ENCODE data around the gene PCDH8.

The PCDH8 gene

DNA sequence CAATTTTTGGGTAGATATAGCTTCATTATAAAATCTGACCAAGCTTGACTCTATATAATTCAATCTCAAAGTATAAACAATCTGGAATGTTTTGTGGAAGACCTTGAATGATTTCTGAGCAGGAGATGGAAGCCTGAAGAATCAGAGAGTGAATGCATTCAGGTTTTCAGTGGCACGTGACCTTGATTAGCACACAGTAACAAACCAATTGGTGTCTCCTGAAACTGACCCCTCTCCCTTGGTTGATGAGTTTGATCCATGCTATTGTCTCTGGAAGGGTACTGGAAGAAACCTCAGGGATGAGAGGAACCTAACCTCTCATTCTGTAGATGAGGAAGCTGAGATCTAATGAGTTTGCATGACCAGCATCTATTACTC, 39.6 kb downstream of the PCDH8 start:
- Mint-ChIP-seq H3K9me3 (no peaks in the 10 kb centered on the region), H3K4me1 (peaks cover 5% of the 10 kb centered on the region), H3K4me3 (no peak overlapping the region), H3K27me3 (peaks cover 27% of the 10 kb centered on the region), H3K27ac (no peak overlapping the region)
- DNase-seq (no peak), ATAC-seq (no peak)

GRCh38 chr13:52806029-52806428, 42.4 kb downstream of the PCDH8 start:
- no peak for ATAC-seq
- peaks cover 35% of the 10 kb centered on the region for H3K27me3 Mint-ChIP-seq
- no peaks in the 10 kb centered on the region for H3K9me3 Mint-ChIP-seq
- no peak overlapping the region for H3K27ac Mint-ChIP-seq
- peaks cover 5% of the 10 kb centered on the region for H3K4me1 Mint-ChIP-seq
- no peak overlapping the region for H3K4me3 Mint-ChIP-seq
- DNase-seq = no peak

- DNase-seq (no peak), ATAC-seq (no peak)
- Mint-ChIP-seq H3K27ac (no peak overlapping the region), H3K9me3 (no peaks in the 10 kb centered on the region), H3K4me1 (peaks cover under 1% of the 10 kb centered on the region), H3K4me3 (no peak overlapping the region), H3K27me3 (peaks cover 35% of the 10 kb centered on the region)
These were observed 44.2 kb downstream of the PCDH8 start for GRCh38 chr13:52804202-52804641.

GRCh38 chr13:52800856-52801255, 47.6 kb downstream of the PCDH8 start:
- Mint-ChIP-seq H3K27ac (no peak overlapping the region), H3K4me3 (no peak overlapping the region), H3K9me3 (no peaks in the 10 kb centered on the region), H3K4me1 (no peaks in the 10 kb centered on the region), H3K27me3 (peaks cover 41% of the 10 kb centered on the region)
- ATAC-seq (no peak), DNase-seq (no peak)

- Mint-ChIP-seq H3K27me3 (peaks cover 40% of the 10 kb centered on the region), H3K4me3 (no peak overlapping the region), H3K9me3 (no peaks in the 10 kb centered on the region), H3K4me1 (no peaks in the 10 kb centered on the region), H3K27ac (no peak overlapping the region)
- ATAC-seq (no peak), DNase-seq (no peak)
These were observed 49.5 kb downstream of the PCDH8 start for GRCh38 chr13:52798770-52799430.

GRCh38 chr13:52797176-52797575, 51.3 kb downstream of the PCDH8 start:
- H3K4me1 Mint-ChIP-seq = no peaks in the 10 kb centered on the region
- H3K4me3 Mint-ChIP-seq = no peak overlapping the region
- peaks cover 25% of the 10 kb centered on the region for H3K27me3 Mint-ChIP-seq
- H3K9me3 Mint-ChIP-seq = no peaks in the 10 kb centered on the region
- DNase-seq = no peak
- H3K27ac Mint-ChIP-seq = no peak overlapping the region
- ATAC-seq = no peak

DNA sequence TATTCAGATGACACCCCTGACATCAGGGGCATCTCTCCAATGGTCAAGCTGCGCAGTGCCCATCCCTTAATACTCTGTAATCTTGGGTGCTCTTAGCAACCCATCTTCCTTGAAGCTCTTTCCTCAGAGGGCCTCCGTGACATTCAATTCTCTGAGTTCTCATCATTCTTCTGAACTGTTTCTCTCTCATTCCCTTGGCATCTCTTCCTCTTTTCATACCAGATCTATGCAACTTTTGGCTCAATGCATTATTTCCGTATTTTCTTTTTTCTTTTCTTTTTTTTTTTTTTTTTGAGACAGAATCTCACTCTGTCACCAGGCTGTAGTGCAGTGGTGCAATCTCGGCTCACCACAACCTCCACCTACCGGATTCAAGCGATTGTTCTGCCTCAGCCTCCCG, 53.9 kb downstream of the PCDH8 start:
- Mint-ChIP-seq H3K4me3 (no peak overlapping the region), H3K4me1 (no peaks in the 10 kb centered on the region), H3K27ac (peak overlapping the region in 1 of 2 donors; percentile 59), H3K9me3 (no peaks in the 10 kb centered on the region), H3K27me3 (peaks cover 25% of the 10 kb centered on the region)
- ATAC-seq (no peak), DNase-seq (no peak)

GRCh38 chr13:52793515-52794061, 54.9 kb downstream of the PCDH8 start:
- no peak for ATAC-seq
- no peaks in the 10 kb centered on the region for H3K9me3 Mint-ChIP-seq
- no peaks in the 10 kb centered on the region for H3K4me1 Mint-ChIP-seq
- H3K27ac Mint-ChIP-seq = no peak overlapping the region
- H3K27me3 Mint-ChIP-seq = peaks cover 25% of the 10 kb centered on the region
- no peak for DNase-seq
- no peak overlapping the region for H3K4me3 Mint-ChIP-seq

All from stimulated activated naive CD8-positive, alpha-beta T cell treated with anti-CD3 and anti-CD28 coated beads, Interleukin-15, amount 100 ng/mL, for 72 hours (primary cell).